CD4-positive, alpha-beta T cell treated with Interleukin-2 at 100 ng/mL for 4 hours (primary cell): ENCODE results near the gene CEP57L1.
"Not testable (repeated sequence)": the region's sequence is repeated elsewhere in the genome, so short reads cannot be mapped to it uniquely, and the experiment has no call there.

Experiments used
- DNase-seq: peaks from one replicate; pipeline ENCODE4 v3.0.0-alpha.2; 2020; ENCODE audit warnings: low spot score

CEP57L1 gene

DNA sequence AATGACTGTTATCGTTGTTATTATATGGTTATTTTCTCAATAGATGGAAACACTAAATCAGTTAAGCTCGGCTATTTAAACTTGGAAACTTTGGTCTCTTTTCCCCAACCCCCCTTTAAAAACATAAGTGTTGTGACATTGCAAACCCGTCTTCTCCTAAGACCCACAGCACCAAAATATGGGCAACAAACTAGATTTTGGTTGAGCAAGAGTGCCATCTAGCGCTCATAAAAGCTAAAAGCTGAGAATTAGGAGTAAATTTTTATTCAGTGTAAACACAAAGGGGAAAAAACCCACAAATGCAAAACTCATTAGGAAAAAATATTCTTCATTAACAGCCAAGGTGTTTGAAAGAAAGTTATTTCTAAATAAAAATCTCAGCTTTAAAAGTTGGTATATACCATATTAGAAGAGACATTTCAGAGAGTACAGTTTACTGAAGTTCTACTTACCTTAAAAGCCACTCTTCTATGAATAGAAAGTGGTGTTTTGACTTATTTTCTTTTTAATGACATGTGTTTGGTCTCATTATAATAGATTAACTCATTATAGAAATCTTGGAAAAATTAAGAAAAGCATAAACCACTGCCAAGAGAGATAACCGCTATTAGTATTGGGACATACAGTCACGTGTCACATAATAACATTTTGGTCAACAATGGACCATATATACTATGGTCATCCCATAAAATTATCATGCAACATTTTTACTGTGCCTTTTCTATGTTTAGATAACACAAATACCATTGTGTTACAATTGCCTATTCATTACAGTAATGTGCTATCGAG, 21.8 kb upstream of the CEP57L1 start:
- peak; percentile 85 for DNase-seq

DNA sequence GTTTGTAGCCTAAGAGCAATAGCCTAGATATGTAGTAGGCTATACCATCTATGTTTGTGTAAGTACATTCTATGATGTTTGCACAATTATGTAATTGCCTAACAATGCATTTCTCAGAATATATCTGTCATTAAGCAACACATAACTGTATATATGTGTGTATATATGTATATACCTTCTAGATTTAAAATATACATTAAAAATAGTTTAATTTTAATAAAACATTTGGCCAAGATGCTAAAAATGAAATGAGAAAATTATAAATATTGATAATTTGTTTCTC, 21.2 kb upstream of the CEP57L1 start:
- DNase-seq = no peak

DNA sequence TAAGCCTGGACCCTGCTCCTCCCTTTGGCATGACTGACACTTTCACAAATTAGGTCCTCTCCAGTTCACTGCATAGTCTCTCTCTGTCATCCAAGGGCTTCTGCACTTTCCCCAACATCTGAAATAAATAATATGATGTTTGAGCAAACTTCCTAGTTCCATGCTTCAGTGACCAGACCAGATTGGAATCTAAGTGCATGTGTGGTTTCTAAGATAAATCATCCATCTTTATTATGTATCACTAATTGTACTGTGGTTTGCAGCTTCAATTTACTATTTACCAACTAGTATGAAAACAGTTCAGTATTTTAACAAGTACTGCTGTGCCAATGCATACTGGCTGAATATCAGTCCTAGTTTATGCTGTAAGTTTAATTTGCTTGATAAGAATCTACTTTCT, 19.4 kb upstream of the CEP57L1 start:
- no peak for DNase-seq

DNA sequence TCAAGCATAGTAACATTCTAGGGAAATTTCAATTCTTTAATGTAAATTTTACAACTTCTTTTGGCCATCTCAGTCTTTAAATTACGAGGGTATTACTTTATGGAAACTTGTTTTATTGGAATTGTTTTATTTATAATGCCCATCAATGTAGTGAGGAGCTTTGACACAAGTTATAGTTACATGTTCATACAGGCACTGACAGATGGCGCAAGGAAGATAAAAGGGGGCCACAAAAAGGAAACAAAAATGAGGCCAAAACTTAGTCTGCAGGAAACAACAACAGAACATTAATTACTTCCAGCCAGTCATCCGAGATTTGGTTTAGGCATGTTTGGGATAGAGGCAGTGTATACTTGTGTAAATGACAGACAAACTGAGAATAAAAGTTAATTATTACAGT, 18.9 kb upstream of the CEP57L1 start:
- no peak for DNase-seq

DNA sequence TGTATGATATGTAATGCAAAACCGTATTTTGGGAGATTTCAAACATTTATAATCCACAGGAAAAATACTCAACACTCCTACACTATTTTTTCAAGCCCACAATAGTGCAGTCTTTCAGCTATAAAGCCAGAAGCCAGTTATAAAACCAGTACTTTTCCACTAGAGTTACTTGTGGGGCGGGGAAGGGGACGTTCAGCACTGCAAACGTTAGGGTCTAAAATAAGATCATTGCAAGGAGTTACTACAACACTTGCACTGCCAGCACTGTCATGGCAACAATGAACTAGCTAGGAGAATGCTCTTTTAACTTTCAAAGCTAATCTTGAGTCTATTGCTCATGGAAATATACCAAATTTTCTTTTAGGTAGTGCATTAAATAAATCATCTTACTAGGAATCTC, 15.3 kb upstream of the CEP57L1 start:
- no peak for DNase-seq

DNA sequence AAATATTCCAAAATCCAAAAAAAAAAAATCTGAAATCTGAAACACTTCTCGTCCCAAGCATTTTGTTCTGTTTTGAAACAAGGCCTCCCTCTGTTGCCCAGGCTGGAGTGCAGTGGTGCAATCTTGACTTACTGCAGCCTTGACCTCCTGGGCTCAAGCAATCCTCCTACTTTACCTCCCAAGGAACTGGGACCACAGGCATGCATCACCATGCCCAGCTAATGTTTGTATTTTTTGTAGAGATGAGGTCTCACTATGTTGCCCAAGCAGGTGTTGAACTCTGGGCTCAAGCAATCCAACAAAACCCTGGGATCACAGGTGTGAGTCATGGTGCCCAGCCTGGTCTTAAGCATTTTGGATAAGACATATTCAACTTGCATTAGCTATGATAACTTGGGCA, 14.3 kb upstream of the CEP57L1 start:
- DNase-seq = no peak

DNA sequence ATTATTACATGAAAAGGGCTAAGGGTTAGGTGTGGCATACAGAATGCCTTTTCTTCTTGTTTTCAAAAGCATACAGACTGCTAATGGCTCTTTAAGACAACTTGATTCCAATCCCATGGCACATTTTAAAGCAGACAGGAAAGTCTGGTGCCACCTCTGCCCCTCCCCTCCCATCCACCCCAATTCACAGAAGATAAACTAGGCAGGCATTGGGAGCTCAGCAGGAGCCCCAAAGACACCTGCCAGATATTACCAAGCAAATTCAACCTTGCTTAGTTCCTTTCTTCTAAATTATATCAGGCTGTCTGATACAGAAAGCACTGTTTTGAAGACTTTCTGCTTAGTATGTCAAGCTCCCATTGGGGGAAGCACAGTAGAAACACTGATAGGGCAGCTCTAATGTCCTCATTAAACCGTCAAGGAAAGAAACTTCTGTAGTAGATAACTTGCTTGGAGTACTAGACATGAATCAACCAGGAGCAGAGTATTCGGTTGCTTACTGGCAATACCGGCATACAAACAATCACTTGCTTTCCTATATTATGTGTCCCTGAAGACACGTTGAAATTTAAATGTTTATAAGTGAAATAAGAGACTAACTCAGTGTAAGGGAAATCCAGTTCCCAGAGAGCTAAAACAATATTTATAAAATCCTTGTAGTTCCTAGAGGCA, 13.7 kb upstream of the CEP57L1 start:
- DNase-seq = no peak

DNA sequence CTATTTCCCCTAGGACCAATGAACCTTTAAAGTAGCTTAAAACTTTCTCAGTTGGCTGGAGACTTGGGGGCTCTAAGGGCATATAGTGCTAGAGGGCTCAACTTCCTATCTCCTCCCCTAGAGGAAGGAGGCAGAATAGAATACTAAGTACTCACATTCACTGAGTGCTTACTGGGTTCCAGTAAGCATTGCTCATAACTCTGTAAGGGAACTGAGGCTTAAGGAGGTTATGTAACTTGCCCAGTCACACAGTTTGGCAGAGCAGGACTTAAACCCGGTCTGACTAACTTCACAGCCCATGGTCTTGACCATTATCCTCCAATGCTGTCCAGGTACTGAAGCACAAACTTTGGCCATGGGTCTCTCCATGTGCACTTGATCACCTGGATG, 13.1 kb upstream of the CEP57L1 start:
- no peak for DNase-seq

DNA sequence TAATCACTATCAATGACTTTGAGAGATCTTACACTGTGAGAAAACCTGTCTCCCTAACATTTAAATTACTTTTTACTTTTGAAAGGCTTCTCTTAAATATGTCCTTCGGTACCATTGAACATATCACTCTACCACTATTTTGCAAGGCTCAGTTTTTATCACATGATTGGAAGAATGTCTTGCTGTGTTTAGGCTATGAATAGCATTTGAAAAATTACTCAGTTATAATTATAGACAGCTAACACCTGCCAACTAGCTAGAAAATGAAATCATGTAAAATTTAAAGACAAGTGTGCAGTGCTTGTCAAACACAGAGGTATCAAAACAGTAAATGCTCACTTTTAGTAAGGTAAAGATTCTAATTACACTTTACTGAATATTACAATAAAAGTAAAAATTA, 11.7 kb upstream of the CEP57L1 start:
- no peak for DNase-seq

DNA sequence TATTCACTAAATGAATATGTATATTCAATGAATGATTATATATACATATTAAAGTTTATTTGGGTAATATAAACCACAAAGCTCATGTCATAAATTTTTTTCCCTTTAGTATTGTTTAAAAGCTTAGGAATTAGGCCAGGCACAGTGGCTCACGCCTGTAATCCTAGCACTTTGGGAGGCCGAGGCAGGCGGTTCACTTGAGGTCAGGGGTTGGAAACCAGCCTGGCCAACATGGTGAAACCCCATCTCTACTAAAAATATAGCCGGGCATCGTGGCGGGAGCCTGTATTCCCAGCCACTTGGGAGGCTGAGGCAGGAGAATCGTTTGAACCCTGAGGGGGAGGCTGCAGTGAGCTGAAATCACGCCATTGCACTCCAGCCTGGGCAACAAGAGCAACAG, 11.2 kb upstream of the CEP57L1 start:
- DNase-seq = not testable (repeated sequence)

DNA sequence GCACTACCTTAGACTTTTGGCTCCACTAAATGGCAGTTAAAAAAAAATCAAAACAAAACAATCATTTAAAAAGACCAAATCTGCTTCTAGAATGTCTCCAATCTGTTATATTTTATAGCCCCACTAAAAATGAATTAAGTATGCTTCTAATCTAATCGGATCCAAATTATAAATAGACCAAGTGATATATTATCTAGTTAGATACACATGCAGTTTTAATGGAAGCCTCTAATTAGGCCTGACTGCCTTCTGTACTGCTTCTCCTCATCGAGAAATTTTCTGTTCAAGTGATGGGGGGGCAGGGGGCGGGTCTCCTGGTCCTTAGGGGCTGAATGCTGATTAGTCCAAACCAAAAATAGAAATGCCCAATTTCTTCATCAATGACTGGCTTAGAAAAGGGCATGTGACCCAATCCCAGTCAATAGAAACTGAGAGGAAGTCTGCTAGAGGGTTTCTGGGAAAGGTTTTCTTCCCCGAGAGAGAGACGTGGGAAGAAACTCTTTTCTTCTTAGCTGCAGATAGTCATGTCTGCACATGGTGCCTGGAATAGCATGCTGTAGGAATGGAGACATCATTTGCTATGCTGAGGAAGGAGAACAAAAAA, 7.5 kb upstream of the CEP57L1 start:
- DNase-seq = no peak

DNA sequence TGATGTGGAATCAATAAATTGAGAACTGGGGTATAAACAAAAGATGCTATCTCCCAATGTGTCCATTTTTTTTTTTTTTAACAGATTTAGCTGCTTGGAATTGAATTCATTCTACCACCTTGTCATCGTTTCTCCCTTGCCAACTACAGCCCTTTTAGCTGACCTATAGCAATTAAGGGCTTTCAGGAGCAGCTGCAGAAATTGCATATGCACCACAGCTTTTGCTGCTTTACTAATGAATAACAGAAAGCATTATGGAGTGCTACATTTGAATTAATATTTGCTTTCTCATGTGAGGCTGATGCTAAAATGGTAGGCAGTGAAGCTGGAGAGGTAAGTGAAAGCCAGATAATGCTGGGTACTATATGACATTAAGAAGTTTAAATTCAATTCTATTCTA, 6.3 kb upstream of the CEP57L1 start:
- no peak for DNase-seq

DNA sequence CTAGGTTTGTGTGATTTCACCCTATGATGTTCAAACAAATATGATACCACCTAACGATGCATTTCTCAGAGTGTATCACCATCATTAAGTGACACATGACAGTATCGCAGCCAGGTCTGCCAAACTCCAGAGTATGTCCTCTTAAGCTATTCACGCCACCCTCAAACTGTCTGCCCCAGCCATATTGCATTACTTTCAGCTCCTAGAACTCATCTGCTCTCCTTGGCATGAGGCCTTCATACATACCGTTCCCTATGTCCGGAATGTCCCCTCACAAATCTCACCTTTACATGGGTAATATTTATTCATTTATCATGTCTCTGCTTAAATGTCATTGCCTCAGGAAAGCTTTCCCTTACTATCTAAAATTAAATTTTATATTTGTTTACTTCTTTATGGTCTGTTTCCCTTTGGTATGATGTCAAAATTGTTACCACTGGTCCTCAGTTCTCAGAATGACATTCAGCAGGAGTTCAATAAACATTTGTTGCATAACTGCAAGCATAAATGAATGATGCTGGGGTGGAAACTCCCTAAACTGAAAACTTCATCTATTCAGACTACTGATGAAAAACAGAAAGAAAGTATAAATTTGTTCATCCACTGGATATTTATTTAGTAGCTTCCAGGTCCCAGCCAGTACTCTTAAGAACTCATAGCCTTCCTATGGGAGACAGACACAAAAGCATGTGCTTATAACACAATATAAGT, 3.8 kb upstream of the CEP57L1 start:
- peak; percentile 15 for DNase-seq

DNA sequence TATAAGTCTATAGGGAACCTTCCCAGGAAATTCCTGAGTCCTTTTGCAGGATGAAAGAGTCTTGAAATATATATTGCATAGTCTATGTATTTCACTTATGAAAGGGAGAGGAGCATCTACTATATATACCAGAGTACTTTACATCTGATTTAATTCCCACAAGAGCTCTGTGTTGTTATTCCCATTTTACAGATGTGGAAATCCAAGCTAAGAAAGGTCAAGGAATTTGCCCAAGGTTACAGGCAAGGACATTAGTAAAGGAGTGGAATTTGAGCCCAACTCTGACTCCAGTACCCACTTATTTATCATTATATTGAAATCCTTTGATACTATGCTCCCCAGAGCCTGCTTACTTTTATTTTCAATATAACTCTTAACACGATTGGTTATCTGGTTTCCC, 3.2 kb upstream of the CEP57L1 start:
- no peak for DNase-seq

DNA sequence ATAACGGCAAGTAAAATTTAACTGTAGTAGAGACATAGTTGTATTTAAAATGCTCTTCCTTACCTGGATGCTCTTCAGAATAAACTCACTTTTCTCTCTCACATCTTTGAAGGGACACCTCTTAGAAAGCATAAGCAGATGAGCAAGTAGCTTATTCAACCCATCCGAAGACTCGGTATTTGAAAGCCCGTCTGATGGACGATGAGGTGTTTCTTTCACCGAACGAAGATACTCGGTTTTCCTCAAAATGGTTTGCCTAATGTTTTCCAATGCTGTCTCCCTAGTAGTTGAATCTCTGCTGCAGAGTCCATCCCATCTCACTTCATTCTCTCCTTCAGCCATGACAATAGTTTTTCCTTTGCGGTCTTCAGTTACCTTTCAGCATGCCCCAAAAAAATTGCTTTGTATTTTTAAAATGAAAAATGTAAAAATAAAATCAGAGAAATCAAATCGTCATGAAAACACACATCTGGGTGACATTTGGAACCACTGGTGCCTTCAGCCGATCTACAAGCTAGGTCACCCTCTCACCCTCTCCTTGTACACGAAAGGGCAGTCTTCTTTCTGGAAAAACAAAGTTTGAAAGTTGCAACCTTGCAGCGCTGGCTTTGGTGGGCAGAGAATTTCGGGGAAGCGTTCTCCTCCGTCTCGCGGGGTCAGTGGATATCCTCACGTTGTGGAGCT, 1.4 kb upstream of the CEP57L1 start:
- peak; percentile 11 for DNase-seq

DNA sequence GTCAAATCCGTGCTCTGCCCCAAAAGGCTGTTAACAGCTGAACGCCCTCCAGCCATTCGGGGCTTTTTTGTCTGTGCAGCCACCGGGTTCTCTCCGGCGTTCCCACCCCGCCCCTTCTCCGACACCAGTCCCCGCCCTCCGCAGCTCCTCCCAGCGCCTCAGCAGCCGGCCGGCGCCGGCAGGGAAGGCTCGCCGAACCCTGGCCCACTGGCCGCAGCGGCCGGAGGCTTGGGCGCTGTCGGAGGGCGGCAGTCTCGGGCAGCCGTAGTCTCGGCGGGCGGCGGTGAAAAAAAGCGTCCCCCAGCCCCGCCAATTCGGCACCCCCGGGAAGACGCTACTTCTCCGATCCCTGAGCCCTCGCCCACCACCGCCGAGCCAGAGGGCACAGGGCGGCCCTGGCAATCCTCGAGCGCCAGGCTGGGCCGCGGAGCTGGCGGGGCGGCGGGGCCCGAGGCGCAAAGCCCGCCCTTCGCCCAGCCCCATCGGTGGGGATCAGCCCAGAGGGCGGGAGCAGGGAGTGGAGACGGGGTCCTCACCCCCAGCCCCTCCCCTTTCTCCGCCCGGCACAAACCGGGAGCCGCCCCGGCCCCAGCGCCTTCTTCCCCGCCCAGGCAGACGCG, 781 bp upstream of the CEP57L1 start, which contains the start of gene SESN1:
Gene SESN1 (minus strand): TSS at position 431 of the 620 bp plus-strand sequence. CDS start 773 bp downstream, outside the sequence.
- peak; percentile 93 for DNase-seq

DNA sequence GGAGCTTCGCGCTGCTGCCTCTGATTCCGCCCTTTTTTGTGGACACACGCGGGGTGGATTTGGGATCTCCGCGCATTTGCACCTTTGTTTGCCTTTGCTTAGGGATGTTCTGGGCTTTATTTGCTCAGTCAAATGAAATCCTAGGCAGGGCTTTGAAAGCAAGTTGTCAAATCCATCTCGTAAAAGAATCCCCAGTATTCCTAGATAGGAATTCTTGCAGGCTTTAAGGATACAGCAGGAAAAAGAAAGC, 453 bp downstream of the CEP57L1 start:
- no peak for DNase-seq

DNA sequence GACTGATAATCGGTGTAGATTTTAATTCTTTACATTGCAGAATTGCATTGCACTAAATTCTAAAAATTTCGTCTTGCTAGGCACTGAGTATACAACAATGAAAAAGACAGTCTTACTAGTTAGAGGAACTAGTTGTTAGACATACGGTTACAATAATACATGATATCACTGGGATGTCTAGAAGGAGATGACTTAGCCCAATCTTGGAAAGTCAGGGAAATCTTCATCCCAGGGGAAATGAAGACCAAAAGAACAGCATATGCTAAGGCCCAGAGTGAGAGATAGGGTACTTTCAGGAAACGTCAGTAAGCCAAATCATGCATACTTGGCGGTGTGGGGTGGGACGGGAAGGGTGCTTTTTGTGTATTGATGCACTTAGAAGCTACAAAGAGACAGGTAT, 901 bp downstream of the CEP57L1 start:
- DNase-seq = no peak

DNA sequence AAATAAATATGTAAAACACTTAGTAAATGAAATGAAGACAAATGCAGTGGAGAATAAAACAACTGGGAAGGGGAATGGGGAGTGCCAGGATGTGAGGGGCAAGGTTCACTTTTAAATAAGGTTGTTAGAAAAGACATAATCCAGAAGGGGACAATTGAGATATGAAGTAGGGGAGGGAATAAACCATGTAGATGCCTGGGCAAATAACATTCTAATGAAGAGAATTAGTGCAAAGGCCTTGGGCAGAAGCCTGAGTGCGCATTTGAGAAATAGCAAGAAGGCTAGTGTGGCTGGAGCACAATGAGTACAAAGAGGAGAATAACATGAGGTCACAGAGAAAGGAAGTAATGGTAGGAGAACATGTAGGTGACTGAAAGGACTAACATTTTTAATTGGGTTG, 2.4 kb downstream of the CEP57L1 start:
- DNase-seq = no peak

DNA sequence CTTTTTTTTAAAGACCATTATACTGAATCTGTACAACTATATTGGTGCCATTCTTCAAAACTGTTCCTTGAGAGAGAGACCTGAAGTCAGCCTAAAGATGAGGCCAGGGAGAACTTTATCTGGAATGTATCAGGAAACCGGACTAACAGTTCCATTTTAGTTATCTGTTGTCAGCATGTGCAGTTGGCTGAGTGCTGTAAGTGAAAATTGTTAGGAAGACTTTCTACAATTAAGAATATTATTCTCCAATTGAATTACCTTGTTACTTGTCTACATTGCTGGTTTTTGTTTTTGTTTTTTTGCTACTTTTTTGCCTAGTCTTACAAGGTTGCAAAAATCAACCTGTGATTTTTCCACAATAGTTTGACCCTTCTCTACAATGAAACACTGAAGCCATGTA, 7.5 kb downstream of the CEP57L1 start:
- DNase-seq = no peak

DNA sequence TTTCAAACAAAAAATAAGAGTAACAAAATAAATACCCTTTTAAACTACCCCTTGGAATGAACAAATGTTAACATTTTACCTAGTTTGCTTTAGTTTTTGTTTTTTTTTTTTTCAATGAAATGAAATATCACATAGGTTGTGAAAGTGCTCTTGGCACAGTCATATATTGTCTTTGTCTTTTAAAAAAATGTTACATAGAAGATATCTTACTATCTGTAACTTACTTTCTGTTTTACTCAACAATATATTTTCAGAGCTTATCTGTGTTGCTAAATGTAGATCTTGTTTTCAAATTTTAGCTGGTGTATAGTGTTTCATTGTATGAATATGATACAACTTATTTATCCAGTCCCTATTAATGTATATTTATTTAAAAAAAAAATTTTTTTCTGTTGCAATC, 8.6 kb downstream of the CEP57L1 start:
- no peak for DNase-seq

DNA sequence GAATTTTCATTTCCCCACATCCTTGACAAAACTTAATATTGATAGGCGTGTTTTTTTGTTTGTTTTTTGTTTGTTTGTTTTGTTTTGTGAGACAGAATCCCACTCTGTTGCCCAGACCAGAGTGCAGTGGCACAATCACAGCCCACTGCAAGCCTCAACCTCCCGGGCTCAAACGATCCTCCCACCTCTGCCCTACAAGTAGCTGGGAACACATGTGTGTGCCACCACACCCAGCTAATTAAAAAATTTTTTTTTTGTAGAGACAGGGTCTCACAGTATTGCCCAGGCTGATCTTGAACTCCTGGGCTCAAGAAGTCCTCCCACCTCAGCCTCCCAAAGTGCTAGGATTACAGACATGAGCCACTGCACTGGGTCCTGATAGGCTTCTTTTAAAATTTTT, 9.2 kb downstream of the CEP57L1 start:
- DNase-seq = no peak
